ENCODE measurements around the gene FTCDNL1.

FTCDNL1 gene

DNA sequence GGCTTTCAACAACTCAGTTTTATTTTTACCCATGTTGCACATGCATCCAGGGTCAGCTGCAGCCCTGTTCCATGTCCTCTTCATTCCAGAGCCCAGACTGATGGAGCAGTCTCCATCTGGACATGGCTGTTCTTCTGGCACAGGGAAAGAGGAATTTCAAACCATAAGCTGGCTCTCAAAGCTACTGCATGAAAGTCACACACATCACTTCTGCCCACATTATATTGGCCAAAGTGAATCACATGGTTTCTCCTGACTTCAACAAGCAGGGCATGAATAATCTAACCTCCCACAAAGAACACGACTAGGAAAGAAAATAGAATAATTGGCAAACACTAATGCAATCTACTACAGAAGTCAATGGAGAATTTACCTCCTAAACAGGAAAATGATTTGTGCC lies 94.2 kb downstream of the FTCDNL1 start:
- TF ChIP-seq POLR2A (IDR thresholded peaks at IDR 0.05; ENCODE audit: low read length) (no peak), GATA1 (IDR thresholded peaks at IDR 0.05; ENCODE audit: low read depth, low read length) (no peak)
- no peak for DNase-seq

DNA sequence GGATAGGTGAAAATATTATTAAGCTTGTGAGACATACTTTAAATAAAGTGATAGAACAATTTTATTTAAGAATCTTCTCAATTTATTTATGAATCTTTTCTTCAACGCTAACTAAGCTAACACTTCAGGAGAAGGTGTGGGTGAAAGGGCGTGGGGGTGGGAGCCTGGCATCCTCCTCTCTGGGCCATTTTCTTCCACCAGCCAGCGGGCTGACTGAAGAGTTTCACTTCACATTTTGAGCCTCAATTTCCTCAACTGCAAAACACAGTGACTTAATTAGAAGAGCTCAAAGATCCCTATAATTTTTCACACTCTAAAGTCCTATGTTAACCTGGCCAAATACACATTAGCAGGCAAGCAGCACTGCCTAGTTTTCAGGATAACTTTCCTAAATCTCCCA lies 94.8 kb downstream of the FTCDNL1 start:
- DNase-seq, result no peak

DNA sequence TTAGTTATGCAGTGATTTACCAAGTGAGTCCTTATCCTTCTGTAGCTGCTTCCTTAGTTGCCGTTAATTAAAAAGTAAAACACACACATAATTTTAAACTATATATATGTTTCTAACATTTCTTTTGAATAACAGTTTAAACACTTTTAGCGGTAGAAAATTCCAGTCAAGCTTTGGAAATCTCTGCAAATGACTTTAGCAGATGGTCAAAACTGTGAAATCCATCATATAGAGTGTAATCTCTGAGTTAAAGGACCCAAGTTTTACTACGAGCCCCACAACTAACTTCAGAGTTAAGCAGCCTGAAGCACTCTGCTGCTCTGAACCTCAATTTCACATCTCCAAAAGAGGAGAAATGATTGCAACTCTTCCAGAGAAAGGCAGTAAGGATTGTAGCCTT lies 96.2 kb downstream of the FTCDNL1 start:
- no peak for DNase-seq
- TF ChIP-seq POLR2A (IDR thresholded peaks at IDR 0.05; ENCODE audit: low read length) (no peak), GATA1 (IDR thresholded peaks at IDR 0.05; ENCODE audit: low read depth, low read length) (no peak)

More for the DNA sequence above, 94.8 kb downstream of the FTCDNL1 start:
- TF ChIP-seq GATA1 (IDR thresholded peaks at IDR 0.05; ENCODE audit: low read depth, low read length) (no peak), POLR2A (IDR thresholded peaks at IDR 0.05; ENCODE audit: low read length) (no peak)

DNA sequence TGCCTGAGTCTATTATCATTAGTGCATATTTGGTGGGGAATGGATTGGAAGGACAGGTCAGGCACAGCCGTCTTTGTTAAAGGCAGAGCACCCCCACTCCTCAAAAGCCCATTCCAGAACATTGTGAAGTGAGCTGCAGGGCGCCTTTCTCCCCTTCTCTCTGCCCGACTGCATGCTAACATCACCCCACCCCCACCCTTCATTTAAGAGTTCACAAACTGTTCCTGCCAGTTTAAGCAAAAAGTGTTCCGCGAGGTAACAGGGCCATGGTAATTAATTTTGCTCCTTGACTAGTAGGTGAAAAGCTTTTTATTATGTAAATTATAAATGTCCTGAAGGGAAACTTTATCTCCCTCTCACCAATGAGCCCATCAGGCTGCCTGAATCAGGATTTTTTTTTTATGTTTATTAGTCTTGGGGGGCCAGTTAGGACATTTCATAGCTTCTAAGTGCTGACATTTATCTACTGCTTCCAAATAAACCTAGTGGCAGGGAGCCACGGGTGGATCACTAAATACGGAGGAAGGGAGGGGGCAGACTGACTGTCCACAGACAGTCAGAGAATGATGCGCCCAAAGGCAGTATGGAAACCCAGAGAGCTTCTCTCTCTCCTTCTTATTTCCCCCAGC lies 99.4 kb downstream of the FTCDNL1 start:
- TF ChIP-seq POLR2A (IDR thresholded peaks at IDR 0.05; ENCODE audit: low read length) (no peak), GATA1 (IDR thresholded peaks at IDR 0.05; ENCODE audit: low read depth, low read length) (no peak)
- no peak for DNase-seq

DNA sequence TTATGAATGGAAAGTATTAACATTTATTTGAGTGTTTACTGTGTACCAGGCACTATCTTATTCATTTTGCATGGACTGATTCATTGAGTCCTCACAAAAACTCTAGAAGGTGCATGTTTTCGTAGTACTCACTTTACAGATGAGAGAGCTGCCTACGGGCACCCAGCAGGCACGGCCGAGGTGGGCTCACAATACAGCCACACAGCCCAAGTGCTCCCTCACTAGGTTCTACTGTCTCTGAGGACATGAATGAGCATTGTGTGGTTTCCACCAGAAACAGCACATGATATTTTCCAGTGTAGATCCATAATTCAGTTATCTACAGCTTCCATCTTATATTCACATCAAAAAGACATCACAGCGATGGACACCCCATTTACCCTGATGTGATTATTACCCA lies 101.4 kb downstream of the FTCDNL1 start:
- TF ChIP-seq POLR2A (IDR thresholded peaks at IDR 0.05; ENCODE audit: low read length) (no peak), GATA1 (IDR thresholded peaks at IDR 0.05; ENCODE audit: low read depth, low read length) (no peak)
- DNase-seq, result no peak

DNA sequence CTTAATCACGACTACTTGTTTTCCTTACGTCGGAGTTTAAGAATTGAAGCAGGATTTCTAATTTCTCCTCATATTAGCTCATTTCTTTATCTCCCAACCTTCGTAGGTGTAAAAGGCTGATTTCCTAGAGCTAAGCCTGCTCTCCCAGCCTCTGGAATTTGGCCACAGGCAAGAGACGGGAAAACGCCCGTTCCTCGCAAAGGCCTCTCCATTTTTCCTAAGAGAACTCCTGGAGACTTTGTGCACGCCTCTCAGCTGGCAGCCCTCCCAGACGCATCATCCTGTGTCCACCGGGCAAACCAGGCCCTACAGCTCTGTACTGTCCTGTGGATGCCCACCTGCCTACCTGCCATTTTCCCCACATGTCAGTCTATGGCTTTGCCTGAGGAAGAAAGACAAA lies 106.3 kb downstream of the FTCDNL1 start:
- no peak for TF ChIP-seq GATA1 (IDR thresholded peaks at IDR 0.05; ENCODE audit: low read depth, low read length)
- no peak for TF ChIP-seq POLR2A (IDR thresholded peaks at IDR 0.05; ENCODE audit: low read length)
- DNase-seq, result no peak

DNA sequence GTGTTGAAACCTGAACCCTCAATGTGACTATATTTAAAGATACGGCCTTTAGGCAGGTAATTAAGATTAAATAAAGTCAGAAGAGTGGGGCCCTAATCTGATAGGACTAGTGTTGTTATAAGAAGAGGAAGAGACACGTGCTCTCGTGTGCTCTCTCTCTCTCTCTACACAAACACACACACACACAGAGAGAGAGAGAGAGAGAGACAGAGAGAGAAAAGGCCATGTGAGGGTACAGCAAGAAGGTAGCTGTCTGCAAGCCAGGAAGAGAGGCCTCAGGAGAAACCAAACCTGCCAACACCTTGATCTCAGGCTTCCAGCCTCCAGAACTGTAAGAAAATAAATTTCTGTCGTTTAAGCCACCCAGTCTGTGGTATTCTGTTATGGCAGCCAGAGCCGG lies 106.7 kb downstream of the FTCDNL1 start:
- TF ChIP-seq POLR2A (IDR thresholded peaks at IDR 0.05; ENCODE audit: low read length), result no peak
- TF ChIP-seq GATA1 (IDR thresholded peaks at IDR 0.05; ENCODE audit: low read depth, low read length), result no peak
- DNase-seq, result no peak

DNA sequence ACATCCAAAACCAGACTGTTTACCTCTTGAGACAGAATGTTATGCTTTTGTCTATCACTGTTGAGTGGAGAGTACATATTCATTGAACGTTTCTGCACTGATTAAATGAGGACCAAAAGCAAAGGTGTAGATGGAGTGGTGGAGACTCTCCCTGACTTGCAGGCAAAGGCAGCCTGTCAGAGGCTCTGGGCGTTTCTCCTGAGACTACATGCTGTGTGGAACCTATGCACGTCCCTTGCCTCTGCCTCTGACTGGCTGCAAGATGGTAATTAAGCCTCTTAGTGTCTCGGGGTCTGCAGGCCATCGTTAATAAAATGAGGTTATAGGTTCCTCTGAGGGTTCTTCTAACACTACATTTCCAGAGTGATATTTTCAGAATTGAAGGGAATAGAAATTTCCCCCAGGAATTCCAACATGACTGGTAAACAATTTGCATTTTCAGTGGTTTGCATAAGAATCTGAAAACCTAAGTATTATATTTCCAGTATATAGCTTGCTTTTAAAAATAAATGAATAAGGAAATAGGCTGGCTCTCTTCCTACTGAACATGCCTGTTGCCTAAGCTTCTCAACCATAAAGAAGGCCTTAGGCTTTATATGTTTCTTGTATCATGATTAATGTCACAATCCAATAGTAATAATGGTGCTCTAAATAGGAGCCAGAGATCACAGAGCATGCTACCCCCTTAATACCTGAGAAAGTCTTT lies 107.4 kb downstream of the FTCDNL1 start:
- no peak for DNase-seq
- TF ChIP-seq GATA1 (IDR thresholded peaks at IDR 0.05; ENCODE audit: low read depth, low read length) (no peak), POLR2A (IDR thresholded peaks at IDR 0.05; ENCODE audit: low read length) (no peak)

DNA sequence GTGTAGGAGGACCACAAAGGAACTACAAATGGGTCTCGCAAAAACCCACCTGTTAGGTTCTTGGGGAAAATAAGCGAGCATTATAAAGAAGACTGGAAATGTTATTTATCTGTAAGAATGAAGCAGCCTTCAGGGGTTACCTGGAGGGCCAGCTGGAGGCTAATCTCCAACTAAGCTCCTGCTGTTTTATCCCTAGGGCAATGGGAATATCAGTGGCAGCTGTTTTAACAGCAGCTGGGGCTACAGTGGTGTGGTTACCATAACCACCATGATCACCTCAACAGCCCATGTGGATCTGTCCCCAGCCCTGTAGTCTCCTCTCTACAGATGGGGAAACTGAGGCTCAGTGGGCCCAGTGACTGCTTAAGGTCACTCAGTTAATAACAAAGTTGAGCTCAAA lies 108.1 kb downstream of the FTCDNL1 start:
- no peak for DNase-seq
- TF ChIP-seq GATA1 (IDR thresholded peaks at IDR 0.05; ENCODE audit: low read depth, low read length), result no peak
- no peak for TF ChIP-seq POLR2A (IDR thresholded peaks at IDR 0.05; ENCODE audit: low read length)

DNA sequence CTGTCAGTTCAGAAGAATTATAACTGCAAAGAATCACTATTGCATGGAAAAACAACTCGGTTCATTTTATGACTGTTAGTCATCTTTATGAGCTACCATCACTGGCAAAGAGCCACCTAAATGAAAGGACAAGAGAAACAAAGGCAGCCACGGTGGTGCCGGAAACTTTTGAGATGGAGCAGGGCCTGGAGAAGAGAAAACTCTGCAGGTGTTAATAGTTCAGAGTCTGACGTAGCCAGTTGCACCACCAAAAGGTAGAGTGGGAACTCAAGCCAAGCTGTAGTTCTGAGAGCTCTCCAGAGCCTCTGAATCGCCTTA lies 110.9 kb downstream of the FTCDNL1 start:
- TF ChIP-seq POLR2A (IDR thresholded peaks at IDR 0.05; ENCODE audit: low read length) (no peak), GATA1 (IDR thresholded peaks at IDR 0.05; ENCODE audit: low read depth, low read length) (no peak)
- DNase-seq, result no peak

DNA sequence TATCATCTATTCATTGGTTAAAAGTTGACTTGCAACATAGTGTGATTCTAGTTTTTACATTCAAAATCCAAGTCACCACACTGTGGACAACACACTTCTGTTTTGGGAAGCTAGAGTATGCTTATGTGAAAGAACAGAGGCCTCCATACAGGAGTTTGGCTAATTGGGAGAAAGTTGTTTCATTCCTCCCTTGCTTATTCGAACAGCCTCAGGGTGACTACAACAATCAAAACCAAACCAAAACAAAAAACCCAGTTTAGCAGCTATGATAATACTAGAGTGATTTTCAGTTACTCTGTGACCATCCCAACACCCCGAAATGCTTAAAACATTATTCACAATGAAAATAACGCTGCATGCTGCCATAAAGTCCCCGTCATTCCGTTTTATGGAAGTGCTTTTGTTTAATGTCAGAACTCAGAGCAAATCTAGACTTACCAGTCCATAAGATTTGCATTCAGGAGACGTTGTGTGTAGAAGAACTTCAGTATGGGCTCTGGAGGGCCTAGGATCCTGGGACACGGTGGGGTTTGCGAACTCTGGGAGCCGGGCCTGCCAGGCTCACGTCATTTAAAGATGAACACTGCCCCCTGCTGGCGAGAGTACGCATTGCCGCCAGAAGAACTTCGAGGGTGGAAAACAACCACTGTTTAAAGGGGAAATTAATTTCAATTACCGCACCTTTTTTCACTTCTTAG lies 111.4 kb downstream of the FTCDNL1 start:
- peak; percentile 62 to 80 for DNase-seq

DNA sequence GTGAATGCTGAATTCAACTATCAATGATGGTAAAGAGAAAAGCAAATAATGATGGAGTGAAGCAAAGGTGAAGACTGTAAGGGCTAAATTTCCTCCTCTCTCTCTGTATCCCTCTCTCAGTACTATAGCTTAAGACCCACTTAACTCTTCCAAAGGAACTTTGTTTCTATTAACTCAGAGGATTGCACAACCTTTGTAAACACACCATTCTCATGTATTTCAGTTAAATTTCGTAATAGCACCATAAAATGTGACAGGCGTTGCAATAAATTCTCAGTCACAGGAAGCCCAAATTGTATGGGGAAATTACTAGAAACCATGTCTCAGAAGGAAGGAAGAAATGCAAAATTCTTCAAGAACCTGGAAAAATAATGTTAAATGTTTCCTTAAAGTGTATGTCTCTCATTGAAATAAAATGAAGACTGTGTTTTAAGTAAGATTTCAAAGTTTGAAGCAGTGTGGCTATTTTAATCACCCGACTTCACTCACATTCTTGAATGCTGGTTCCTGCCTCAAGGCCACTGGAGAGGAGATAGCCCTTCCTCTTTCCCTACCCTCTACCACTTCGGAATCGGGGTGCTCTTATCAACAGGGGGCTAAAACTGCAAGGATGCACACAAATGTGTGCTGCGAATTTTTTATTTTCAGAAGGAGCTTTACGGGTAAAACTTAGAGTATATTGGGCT lies 112.1 kb downstream of the FTCDNL1 start:
- no peak for TF ChIP-seq GATA1 (IDR thresholded peaks at IDR 0.05; ENCODE audit: low read depth, low read length)
- TF ChIP-seq POLR2A (IDR thresholded peaks at IDR 0.05; ENCODE audit: low read length), result no peak
- no peak for DNase-seq

More for the DNA sequence above, 111.4 kb downstream of the FTCDNL1 start:
- TF ChIP-seq GATA1 (IDR thresholded peaks at IDR 0.05; ENCODE audit: low read depth, low read length) (no peak), POLR2A (IDR thresholded peaks at IDR 0.05; ENCODE audit: low read length) (no peak)

DNA sequence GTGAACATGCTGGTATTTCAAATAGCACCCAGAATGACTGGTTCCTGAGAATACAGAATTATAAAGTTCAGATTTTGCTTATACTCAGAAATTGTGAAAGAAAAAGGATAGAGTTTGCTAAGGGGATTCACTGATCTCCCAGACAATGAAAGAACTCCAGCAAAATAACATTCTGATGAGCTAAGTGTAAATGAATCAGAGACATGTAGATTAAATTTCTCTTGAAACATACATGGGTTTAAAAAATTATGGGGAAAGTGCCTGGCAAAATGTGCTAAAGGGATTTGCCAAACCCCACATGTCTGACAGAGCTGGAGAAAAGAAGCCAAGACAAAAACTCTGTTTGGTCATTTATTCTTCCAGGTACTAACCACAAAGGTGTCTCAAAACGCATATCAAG lies 116.3 kb downstream of the FTCDNL1 start:
- no peak for DNase-seq
- no peak for TF ChIP-seq POLR2A (IDR thresholded peaks at IDR 0.05; ENCODE audit: low read length)
- TF ChIP-seq GATA1 (IDR thresholded peaks at IDR 0.05; ENCODE audit: low read depth, low read length), result no peak

DNA sequence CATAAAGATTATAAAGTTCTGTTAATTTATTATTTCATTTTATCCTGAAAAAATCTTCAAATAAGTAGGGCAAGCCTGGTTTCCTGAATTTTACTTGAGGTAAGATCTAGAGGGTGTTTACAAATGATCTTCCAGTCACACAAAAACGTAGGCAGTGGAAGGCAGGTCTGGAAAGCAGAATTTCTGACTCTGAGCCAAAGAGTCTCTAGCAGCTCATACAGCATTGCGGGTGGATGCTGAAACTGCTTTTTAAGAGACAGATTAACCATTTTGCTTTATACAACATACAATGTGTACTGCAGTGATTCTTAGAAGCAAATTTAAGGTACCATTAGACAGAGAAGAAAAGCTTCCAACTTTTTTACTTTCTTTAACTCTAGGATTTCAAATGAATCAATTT lies 117.0 kb downstream of the FTCDNL1 start:
- no peak for DNase-seq
- TF ChIP-seq POLR2A (IDR thresholded peaks at IDR 0.05; ENCODE audit: low read length), result no peak
- TF ChIP-seq GATA1 (IDR thresholded peaks at IDR 0.05; ENCODE audit: low read depth, low read length), result no peak
